Measurements from ENCODE around the gene NELL2.

- TF ChIP-seq CTCF (conservative IDR thresholded peaks at IDR 0.05 in 1 of 2, IDR thresholded peaks at IDR 0.05 in 1 of 2; ENCODE audit: extremely low read depth in 1 of 2, insufficient read depth in 1 of 2, low read depth in 1 of 2, low read length in 2 of 2) (no peak), EZH2 (IDR thresholded peaks at IDR 0.05; ENCODE audit: borderline replicate concordance, low read length) (no peak)
These were observed 293.6 kb downstream of the NELL2 start for GRCh38 chr12:44582521-44582920.
